Gastrocnemius medialis (tissue), 4 donors: ENCODE measurements around the gene FAM107B. TPM values are rescaled to one million over a fixed set of nuclear protein-coding genes. Genes with fewer than 3 reads are reported as not detected.

ENCODE experiments used
- ATAC-seq, 2 donors: fragments of 150-250 bp; one replicate each; pipeline ENCODE4 v1.9.1; 2016
- DNase-seq, 2 donors: peaks; one replicate each; pipeline ENCODE4 v3.0.0-alpha.2; 2019
- H3K27ac ChIP-seq, 4 donors: fragments of 200-600 bp; sonication (generic); 1 replicate in 1 of 4; 2 replicates in 3 of 4; pipeline ENCODE4 v1.5.1; 2016 to 2018; ENCODE audit warnings: mild to moderate bottlenecking in 2 of 4, moderate library complexity in 1 of 4
- H3K27me3 ChIP-seq, 3 donors: fragments of 200-600 bp; sonication (generic) in 2 of 3; 1 replicate in 1 of 3; 2 replicates in 2 of 3; pipeline versions ENCODE4 v1.5.1 to v1.6.0; 2016 to 2019; ENCODE audit warnings: mild to moderate bottlenecking in 1 of 3, moderate library complexity in 1 of 3
- H3K36me3 ChIP-seq, 2 donors: fragments of 200-600 bp; sonication (generic) in 1 of 2; one replicate each; pipeline ENCODE4 v1.5.1; 2017 to 2018
- H3K4me1 ChIP-seq, 2 donors: fragments of 200-600 bp; sonication (generic) in 1 of 2; one replicate each; pipeline ENCODE4 v1.5.1; 2016 to 2017; ENCODE audit warnings: mild to moderate bottlenecking in 2 of 2
- H3K4me3 ChIP-seq, 4 donors: fragments of 200-600 bp; sonication (generic) in 3 of 4; 1 replicate in 1 of 4; 2 replicates in 3 of 4; pipeline ENCODE4 v1.5.1; 2016 to 2019; ENCODE audit warnings: mild to moderate bottlenecking in 2 of 4
- H3K9me3 ChIP-seq, 3 donors: fragments of 200-600 bp; sonication (generic) in 2 of 3; 1 replicate in 1 of 3; 2 replicates in 2 of 3; pipeline ENCODE4 v1.5.1; 2016 to 2019
- POLR2A ChIP-seq, 2 donors: fragments of 450-650 bp; IDR thresholded peaks; one replicate each; pipeline ENCODE4 v1.6.1; 2017; ENCODE audit warnings: antibody characterized with exemption in 2 of 2, mild to moderate bottlenecking in 2 of 2, moderate library complexity in 2 of 2
- in situ Hi-C, 4 donors: fragments of 200-750 bp; cut with MboI; loops; one replicate each; pipeline versions ENCODE4 v1.15.0 to v1.8.0; 2017; ENCODE audit warnings: low sequenced_read_pairs in 4 of 4
- intact Hi-C: fragments of 100-400 bp; cut with DNase I; formaldehyde crosslinking; loops from one replicate; pipeline ENCODE4 v1.15.1; 2023; ENCODE audit warnings: low total_unique reads
- total RNA-seq, 4 donors: library from RNA; depleted of rRNA; stranded (reverse); fragments of >200 nt; gene quantifications; one replicate each; pipeline versions ENCODE4 v1.1.0 to v1.2.3, GENCODE V29; 2016
- TF ChIP-seq, protein P1 (sequence below), 5 experiments: fragments of 450-650 bp in 3 of 5; fragments of 200-600 bp in 2 of 5; sonication (generic) in 2 of 5; IDR thresholded peaks in 4 of 5; conservative IDR thresholded peaks in 1 of 5; 1 replicate in 4 of 5; 2 replicates in 1 of 5; pipeline ENCODE4 v1.5.1; 2016 to 2019; ENCODE audit warnings: antibody characterized with exemption in 5 of 5, mild to moderate bottlenecking in 3 of 5, moderate library complexity in 3 of 5

FAM107B gene
- total RNA-seq, 4 donors from 2014 or later = 1.5 to 3.7 (median 2.6) TPM

- no peaks in the 10 kb centered on the region for H3K9me3 ChIP-seq
- ATAC-seq (no peak), DNase-seq (no peak)
- no peak overlapping the region for H3K4me3 ChIP-seq
- no peaks in the 10 kb centered on the region for H3K36me3 ChIP-seq
- in situ Hi-C loops (no loop called here), intact Hi-C loops (no loop called here)
- TF ChIP-seq, protein P1, sequence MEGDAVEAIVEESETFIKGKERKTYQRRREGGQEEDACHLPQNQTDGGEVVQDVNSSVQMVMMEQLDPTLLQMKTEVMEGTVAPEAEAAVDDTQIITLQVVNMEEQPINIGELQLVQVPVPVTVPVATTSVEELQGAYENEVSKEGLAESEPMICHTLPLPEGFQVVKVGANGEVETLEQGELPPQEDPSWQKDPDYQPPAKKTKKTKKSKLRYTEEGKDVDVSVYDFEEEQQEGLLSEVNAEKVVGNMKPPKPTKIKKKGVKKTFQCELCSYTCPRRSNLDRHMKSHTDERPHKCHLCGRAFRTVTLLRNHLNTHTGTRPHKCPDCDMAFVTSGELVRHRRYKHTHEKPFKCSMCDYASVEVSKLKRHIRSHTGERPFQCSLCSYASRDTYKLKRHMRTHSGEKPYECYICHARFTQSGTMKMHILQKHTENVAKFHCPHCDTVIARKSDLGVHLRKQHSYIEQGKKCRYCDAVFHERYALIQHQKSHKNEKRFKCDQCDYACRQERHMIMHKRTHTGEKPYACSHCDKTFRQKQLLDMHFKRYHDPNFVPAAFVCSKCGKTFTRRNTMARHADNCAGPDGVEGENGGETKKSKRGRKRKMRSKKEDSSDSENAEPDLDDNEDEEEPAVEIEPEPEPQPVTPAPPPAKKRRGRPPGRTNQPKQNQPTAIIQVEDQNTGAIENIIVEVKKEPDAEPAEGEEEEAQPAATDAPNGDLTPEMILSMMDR (IDR thresholded peaks at IDR 0.05 in 4 of 5, conservative IDR thresholded peaks at IDR 0.05 in 1 of 5) = no peak
- no peaks in the 10 kb centered on the region for H3K4me1 ChIP-seq
- no peak overlapping the region for H3K27ac ChIP-seq
- no peaks in the 10 kb centered on the region for H3K27me3 ChIP-seq
Observed at GRCh38 chr10:14625765-14626525, 148.8 kb downstream of the FAM107B start.

- H3K27me3 ChIP-seq = no peaks in the 10 kb centered on the region
- DNase-seq = no peak
- no peak for ATAC-seq
- TF ChIP-seq POLR2A (IDR thresholded peaks at IDR 0.05) = no peak
- TF ChIP-seq, protein P1 (IDR thresholded peaks at IDR 0.05 in 4 of 5, conservative IDR thresholded peaks at IDR 0.05 in 1 of 5) = no peak
- H3K36me3 ChIP-seq = no peaks in the 10 kb centered on the region
- H3K27ac ChIP-seq = no peak overlapping the region
- no peaks in the 10 kb centered on the region for H3K4me1 ChIP-seq
- intact Hi-C loops (no loop called here), in situ Hi-C loops (no loop called here)
- H3K4me3 ChIP-seq = no peak overlapping the region
- H3K9me3 ChIP-seq = no peaks in the 10 kb centered on the region
Observed at GRCh38 chr10:14625192-14625631, 149.5 kb downstream of the FAM107B start.

- Histone ChIP-seq H3K4me1 (no peaks in the 10 kb centered on the region), H3K36me3 (no peaks in the 10 kb centered on the region), H3K4me3 (no peak overlapping the region), H3K27me3 (no peaks in the 10 kb centered on the region), H3K9me3 (no peaks in the 10 kb centered on the region), H3K27ac (no peak overlapping the region)
- TF ChIP-seq, protein P1 (IDR thresholded peaks at IDR 0.05 in 4 of 5, conservative IDR thresholded peaks at IDR 0.05 in 1 of 5) = no peak
- no peak for TF ChIP-seq POLR2A (IDR thresholded peaks at IDR 0.05)
- in situ Hi-C loops = no loop called here
- intact Hi-C loops = no loop called here
- DNase-seq (no peak), ATAC-seq (no peak)
Observed at GRCh38 chr10:14624600-14624999, 150.1 kb downstream of the FAM107B start.

DNA sequence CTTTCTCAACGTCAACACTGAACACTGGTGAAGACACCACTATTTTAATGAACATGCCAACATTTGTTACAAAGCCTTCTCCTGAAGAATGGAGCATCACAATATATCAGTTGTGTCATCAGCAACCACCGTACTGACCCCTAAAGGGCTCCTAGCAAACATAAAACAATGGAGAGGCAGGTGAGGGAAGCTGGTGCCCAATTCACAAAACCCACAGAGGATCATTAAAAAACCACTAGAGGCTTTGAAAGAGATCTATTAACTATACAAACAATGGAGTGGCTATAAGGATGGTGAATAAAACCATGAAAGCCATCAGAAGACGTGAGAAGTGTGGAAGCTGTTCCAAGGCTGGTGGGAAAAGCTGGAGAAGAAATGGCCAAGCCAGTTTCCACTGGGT lies 150.8 kb downstream of the FAM107B start:
- H3K4me3 ChIP-seq = no peak overlapping the region
- TF ChIP-seq, protein P1 (IDR thresholded peaks at IDR 0.05 in 4 of 5, conservative IDR thresholded peaks at IDR 0.05 in 1 of 5) = no peak
- TF ChIP-seq POLR2A (IDR thresholded peaks at IDR 0.05) = no peak
- in situ Hi-C loops = no loop called here
- no peak overlapping the region for H3K27ac ChIP-seq
- intact Hi-C loops = no loop called here
- no peaks in the 10 kb centered on the region for H3K27me3 ChIP-seq
- H3K4me1 ChIP-seq = no peaks in the 10 kb centered on the region
- H3K9me3 ChIP-seq = no peaks in the 10 kb centered on the region
- H3K36me3 ChIP-seq = no peaks in the 10 kb centered on the region
- ATAC-seq (no peak), DNase-seq (no peak)

DNA sequence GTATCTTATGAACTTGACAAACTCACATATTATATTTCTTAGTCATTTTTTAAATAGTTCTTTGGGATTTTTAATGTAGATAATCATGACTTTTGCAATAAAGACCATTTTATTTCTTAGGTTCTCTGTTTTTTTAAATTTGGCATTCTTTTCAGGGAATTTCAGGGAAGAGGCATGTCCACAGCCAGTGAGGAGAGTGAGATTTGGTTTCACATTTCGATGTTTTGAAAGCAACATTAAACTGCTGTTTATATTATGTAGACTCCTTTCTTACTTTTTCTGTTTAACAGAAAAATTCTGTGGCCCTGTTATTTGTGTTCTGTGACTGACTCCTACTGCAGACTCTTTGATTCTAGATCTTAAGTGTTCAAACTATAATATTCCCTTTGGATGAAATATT lies 153.7 kb downstream of the FAM107B start:
- no peak overlapping the region for H3K4me3 ChIP-seq
- in situ Hi-C loops = no loop called here
- TF ChIP-seq, protein P1 (IDR thresholded peaks at IDR 0.05 in 4 of 5, conservative IDR thresholded peaks at IDR 0.05 in 1 of 5) = no peak
- no peak for TF ChIP-seq POLR2A (IDR thresholded peaks at IDR 0.05)
- no peak overlapping the region for H3K27ac ChIP-seq
- no peaks in the 10 kb centered on the region for H3K36me3 ChIP-seq
- no peaks in the 10 kb centered on the region for H3K4me1 ChIP-seq
- DNase-seq = no peak
- no peak for ATAC-seq
- intact Hi-C loops = no loop called here
- no peaks in the 10 kb centered on the region for H3K27me3 ChIP-seq
- H3K9me3 ChIP-seq = no peaks in the 10 kb centered on the region
